GM19467 (cell line): ENCODE results near the gene ZSWIM7.
"Not testable (repeated sequence)": the region's sequence is repeated elsewhere in the genome, so short reads cannot be mapped to it uniquely, and the experiment has no call there.

ENCODE experiments used
- ATAC-seq: cut with Tn5 transposase; IDR thresholded peaks from one replicate; pipeline ENCODE4 v1.9.1; 2021; ENCODE audit warnings: mild to moderate bottlenecking, moderate library complexity; ENCODE audit not compliant: unreplicated experiment

Gene ZSWIM7

DNA sequence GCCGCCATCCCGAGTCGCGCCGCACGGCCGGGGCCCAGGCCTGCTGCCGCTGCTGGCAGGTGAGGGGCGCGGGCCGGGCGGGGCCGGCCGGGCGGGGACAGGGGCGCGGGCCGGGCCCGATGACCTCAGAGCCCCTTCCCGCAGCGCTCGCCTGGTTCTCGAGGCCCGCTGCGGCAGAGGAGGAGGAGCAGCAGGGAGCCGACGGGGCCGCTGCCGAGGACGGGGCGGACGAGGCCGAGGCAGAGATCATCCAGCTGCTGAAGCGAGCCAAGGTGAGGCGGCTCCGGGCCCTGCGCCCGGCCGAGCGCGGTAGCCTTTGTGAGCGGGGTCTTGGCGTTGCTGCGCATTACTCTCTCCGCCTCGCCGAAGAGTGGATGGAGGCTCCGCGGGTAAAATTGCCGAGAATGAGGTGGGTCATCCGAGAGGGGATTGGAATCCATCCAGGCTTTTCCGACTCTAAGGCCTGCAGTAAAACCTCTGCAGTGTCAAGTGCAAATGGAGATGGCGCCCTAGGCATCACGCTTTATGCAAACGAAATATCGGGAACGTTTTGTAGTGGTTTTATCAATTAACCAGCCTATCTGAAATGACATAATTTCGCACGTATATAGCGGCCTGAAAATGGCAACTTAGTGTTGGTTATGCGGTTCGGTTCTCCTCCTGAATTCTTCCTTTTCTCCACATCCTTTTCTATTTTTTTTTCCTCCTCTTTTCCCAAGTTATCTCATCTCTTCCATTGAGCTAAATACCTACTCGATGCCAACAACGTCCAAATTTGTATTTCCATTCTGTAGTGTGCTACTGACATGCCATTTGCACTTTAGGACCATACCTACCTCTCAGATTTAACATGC is 697 bp upstream of the ZSWIM7 start:
- ATAC-seq: peak; percentile 20

- ATAC-seq: no peak
Observed at GRCh38 chr17:15998031-15998562, 1.4 kb downstream of the ZSWIM7 start.

GRCh38 chr17:15996322-15996721 is 3.2 kb downstream of the ZSWIM7 start:
- ATAC-seq: no peak

- no peak for ATAC-seq
Observed at GRCh38 chr17:15981646-15982580, 17.6 kb downstream of the ZSWIM7 start.

GRCh38 chr17:15981208-15981607 is 18.3 kb downstream of the ZSWIM7 start:
- peak; percentile 70 for ATAC-seq

GRCh38 chr17:15979013-15979412 is 20.5 kb downstream of the ZSWIM7 start:
- ATAC-seq: not testable (repeated sequence)

DNA sequence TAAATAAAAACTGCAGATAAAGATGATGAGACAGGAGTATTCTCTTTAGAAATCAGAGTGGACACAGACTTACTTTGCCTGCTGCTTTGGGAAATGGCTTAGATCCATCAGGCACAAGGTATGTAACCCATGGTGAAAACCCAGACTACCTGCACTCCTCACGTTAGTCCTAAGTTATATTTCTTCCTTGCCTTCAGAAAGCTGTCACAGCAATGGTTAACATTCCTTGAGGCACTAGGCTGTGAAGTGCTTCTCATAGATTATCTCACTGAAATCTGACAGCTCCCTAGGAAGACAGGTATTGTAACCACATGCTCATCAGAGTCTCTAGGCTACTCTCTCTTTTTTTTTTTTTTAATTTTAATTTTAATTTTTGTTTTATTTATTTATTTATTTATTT is 20.9 kb downstream of the ZSWIM7 start:
- ATAC-seq: no peak

GRCh38 chr17:15977894-15978293 is 21.6 kb downstream of the ZSWIM7 start:
- no peak for ATAC-seq

GRCh38 chr17:15973834-15974233 is 25.7 kb downstream of the ZSWIM7 start:
- no peak for ATAC-seq

- no peak for ATAC-seq
Observed at GRCh38 chr17:15973016-15973415, 26.5 kb downstream of the ZSWIM7 start.

DNA sequence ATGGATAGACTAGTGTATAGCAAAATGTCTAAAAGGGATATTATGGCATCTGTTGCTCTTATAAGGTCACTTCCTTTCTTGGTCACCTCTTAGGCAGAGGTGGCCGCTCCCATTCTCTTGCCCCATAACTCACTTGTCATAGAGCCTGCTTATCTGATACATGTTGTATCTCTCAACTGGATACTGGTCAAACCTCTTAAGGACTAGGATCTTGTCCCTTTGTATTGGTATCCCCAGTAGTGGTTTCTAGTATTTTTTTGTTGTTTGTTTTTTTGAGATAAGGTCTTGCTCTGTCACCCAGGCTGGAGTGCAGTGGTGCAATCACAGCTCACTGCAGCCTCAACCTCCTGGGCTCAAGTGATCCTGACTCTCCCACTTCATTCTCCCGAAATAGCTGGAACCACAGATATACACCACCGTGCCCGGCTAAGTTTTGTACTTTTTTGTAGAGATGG is 27.0 kb downstream of the ZSWIM7 start:
- no peak for ATAC-seq

- no peak for ATAC-seq
Observed at GRCh38 chr17:15971882-15972281, 27.6 kb downstream of the ZSWIM7 start.

DNA sequence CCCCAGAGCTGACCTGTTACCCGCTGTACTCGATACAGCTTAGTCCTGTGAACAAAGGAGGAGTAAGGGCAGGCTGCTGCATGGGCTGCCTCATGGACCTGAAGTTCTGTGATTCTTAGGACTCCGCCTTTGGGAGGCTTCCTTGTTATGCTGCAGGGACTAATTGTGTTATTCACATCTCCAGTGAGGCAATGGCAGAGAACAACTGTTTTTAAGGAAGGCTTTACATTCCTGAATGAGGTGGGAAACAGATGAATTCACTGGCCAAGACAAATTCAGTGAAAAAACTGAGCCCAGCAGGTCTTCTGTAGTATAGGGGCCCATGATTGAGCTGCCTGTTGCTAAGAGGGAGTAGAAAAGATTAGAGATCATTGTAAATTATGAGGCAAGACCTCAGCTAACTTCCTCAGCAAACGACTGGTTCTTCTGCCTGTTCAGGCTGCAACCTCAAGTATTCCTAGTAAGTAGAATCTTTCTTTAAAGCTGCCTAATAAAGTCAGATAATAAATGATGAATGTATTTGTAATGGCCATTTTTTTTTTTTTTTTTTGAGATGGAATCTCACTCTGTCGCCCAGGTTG is 28.3 kb downstream of the ZSWIM7 start:
- no peak for ATAC-seq

DNA sequence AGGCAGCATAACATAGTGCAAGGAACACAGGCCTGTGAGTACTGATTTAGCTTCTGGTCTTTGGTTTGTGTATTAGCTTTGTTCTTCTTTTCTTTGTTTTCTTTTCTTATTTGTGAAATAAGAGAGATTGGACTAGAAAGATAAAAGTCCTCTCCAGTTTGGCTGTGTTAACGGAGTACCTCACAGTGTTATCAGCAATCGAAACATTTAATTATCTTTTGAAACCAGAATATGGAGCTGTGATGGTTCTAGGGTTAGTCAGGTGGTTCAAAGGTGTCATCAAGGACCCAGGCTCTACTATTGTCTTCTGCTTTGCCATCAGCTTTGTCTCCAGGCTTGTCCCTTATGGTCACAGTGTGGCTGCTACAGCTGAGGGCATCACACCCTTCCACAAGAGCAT is 29.0 kb downstream of the ZSWIM7 start:
- no peak for ATAC-seq

DNA sequence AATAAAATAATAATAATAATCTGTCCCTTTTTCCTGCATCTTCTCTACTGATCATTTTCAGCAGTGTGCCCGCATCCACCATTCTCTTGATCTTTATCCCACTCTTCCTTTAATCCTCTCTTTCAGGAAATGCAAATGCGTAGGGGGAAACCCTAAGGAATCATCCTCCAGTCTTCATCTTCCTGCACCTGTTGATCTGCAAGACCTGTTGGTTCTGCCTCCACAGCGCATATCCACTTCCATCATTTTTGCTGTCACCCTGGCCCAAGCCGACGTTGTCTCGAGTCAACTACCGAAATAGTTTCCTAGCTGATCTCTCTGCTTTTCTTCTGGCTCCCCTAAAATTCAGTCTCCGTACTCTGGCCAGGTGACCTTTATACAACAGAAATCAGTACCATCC is 30.0 kb downstream of the ZSWIM7 start:
- ATAC-seq: no peak

GRCh38 chr17:15967706-15968399 is 31.7 kb downstream of the ZSWIM7 start:
- no peak for ATAC-seq

GRCh38 chr17:15966879-15967248 is 32.6 kb downstream of the ZSWIM7 start:
- no peak for ATAC-seq

GRCh38 chr17:15966183-15966878 is 33.2 kb downstream of the ZSWIM7 start:
- no peak for ATAC-seq

DNA sequence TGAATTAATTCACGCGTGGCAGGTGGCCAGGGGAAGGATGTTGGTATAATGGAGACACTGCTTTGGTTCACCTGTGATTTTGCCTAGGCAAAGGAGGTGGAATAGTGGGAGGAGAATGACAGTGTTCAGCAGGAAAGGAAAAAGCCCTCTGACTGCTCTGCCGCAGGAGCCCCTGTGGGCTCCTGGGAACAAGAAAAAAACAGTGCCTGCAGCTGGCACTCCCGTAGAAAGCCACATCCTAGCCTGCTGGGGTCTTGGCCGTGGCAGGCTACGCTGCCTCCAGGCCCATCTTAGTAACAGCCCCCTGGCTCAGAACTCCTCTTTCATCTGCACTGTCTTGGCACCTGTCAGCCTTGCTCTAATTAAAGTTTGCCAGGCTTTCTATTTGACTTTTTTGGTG is 34.0 kb downstream of the ZSWIM7 start:
- no peak for ATAC-seq

GRCh38 chr17:15963670-15964110 is 35.8 kb downstream of the ZSWIM7 start:
- no peak for ATAC-seq
